HAP-1 (cell line): ENCODE data around the gene CERS5.

Experiments
- DNase-seq, 2 experiments: peaks; one replicate each; pipeline ENCODE4 v3.0.0-alpha.2; 2016 to 2020; ENCODE audit warnings: low spot score in 2 of 2
- H3K27me3 ChIP-seq: fragments of 250-450 bp; sonication (Bioruptor Pico); 2 replicates; pipeline ENCODE4 v1.5.1; 2020; ENCODE audit warnings: low read depth, mild to moderate bottlenecking, moderate library complexity
- H3K36me3 ChIP-seq: fragments of 250-450 bp; sonication (Bioruptor Pico); replicated peaks from 2 replicates; pipeline ENCODE4 v1.5.1; 2020; ENCODE audit warnings: mild to moderate bottlenecking
- H3K4me1 ChIP-seq: fragments of 250-450 bp; sonication (Bioruptor Pico); 2 replicates; pipeline ENCODE4 v1.5.1; 2020; ENCODE audit warnings: mild to moderate bottlenecking
- H3K4me3 ChIP-seq: fragments of 250-450 bp; sonication (Bioruptor Pico); 2 replicates; pipeline ENCODE4 v1.5.1; 2020; ENCODE audit warnings: mild to moderate bottlenecking, moderate library complexity
- H3K9me3 ChIP-seq: fragments of 250-450 bp; sonication (Bioruptor Pico); 2 replicates; pipeline ENCODE4 v1.5.1; 2020; ENCODE audit warnings: mild to moderate bottlenecking, moderate library complexity
- in situ Hi-C: fragments of 300-500 bp; cut with MboI; formaldehyde crosslinking; loops from 3 replicates; pipeline ENCODE4 v1.14.3; 2020; ENCODE audit warnings: low sequenced_read_pairs, inconsistent platforms, mixed read lengths

Gene CERS5

GRCh38 chr12:50196537-50196936 lies 29.4 kb upstream of the CERS5 start:
- Histone ChIP-seq H3K36me3 (peaks cover 16% of the 10 kb centered on the region), H3K4me3 (no peak overlapping the region), H3K9me3 (no peaks in the 10 kb centered on the region), H3K4me1 (peaks cover 4% of the 10 kb centered on the region; the same call in 1 of the 2 replicates), H3K27me3 (no peaks in the 10 kb centered on the region)
- no peak for DNase-seq
- in situ Hi-C loops = no loop called here

GRCh38 chr12:50195832-50196231 lies 28.7 kb upstream of the CERS5 start:
- H3K36me3 ChIP-seq = peaks cover 16% of the 10 kb centered on the region
- no peaks in the 10 kb centered on the region for H3K9me3 ChIP-seq
- H3K27me3 ChIP-seq = no peaks in the 10 kb centered on the region
- peaks cover 4% of the 10 kb centered on the region; the same call in 1 of the 2 replicates for H3K4me1 ChIP-seq
- DNase-seq = no peak
- H3K4me3 ChIP-seq = no peak overlapping the region
- in situ Hi-C loops = no loop called here

- H3K36me3 ChIP-seq = peaks cover 9% of the 10 kb centered on the region
- H3K4me1 ChIP-seq = peaks cover 23% of the 10 kb centered on the region
- no peaks in the 10 kb centered on the region for H3K27me3 ChIP-seq
- in situ Hi-C loops = no loop called here
- no peak overlapping the region for H3K4me3 ChIP-seq
- H3K9me3 ChIP-seq = no peaks in the 10 kb centered on the region
- no peak for DNase-seq
These were observed 25.7 kb upstream of the CERS5 start for GRCh38 chr12:50192908-50193307.

DNA sequence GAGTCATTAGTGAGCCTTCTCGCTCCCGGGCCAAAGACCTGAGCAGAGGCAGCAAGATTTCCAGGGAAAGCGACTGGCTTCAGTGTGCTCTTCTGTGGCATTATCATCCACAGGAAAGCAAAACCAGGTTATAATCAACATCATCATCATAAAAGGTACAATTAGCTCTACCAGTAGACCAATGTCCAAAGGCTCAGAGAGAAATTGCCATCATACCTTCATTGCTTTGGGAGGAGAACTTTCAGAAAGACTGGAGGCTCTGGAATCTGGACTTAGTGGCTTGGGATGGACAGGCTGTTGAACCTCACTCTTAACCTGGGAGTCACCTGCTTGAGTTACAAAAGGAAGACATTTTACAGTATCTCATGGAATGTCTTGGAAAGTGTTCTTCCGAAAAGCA lies 25.1 kb upstream of the CERS5 start:
- in situ Hi-C loops = no loop called here
- Histone ChIP-seq H3K4me1 (peaks cover 27% of the 10 kb centered on the region), H3K36me3 (peaks cover 9% of the 10 kb centered on the region), H3K9me3 (no peaks in the 10 kb centered on the region), H3K4me3 (no peak overlapping the region), H3K27me3 (no peaks in the 10 kb centered on the region)
- DNase-seq = no peak

GRCh38 chr12:50190859-50191258 lies 23.7 kb upstream of the CERS5 start:
- in situ Hi-C loops = no loop called here
- H3K27me3 ChIP-seq = no peaks in the 10 kb centered on the region
- H3K36me3 ChIP-seq = peaks cover 9% of the 10 kb centered on the region
- no peak overlapping the region for H3K4me3 ChIP-seq
- no peaks in the 10 kb centered on the region for H3K9me3 ChIP-seq
- H3K4me1 ChIP-seq = peaks cover 39% of the 10 kb centered on the region
- DNase-seq = no peak

- H3K4me1 ChIP-seq = peaks cover 39% of the 10 kb centered on the region
- no peaks in the 10 kb centered on the region for H3K9me3 ChIP-seq
- H3K36me3 ChIP-seq = 0 out of 2 replicates have a peak, but pooled peaks cover 6% of the 10 kb centered on the region
- DNase-seq = peak; percentile 34 to 57
- no peak overlapping the region for H3K4me3 ChIP-seq
- no peaks in the 10 kb centered on the region for H3K27me3 ChIP-seq
- in situ Hi-C loops = loop anchor here (10.0 kb wide), 1 partner anchor 126 kb away; no protein-coding TSS in a partner anchor
These were observed 21.9 kb upstream of the CERS5 start for GRCh38 chr12:50188875-50189575.

GRCh38 chr12:50188241-50188781 lies 21.1 kb upstream of the CERS5 start:
- H3K4me3 ChIP-seq = no peak overlapping the region
- in situ Hi-C loops = loop anchor here (10.0 kb wide), 1 partner anchor 126 kb away; no protein-coding TSS in a partner anchor

GRCh38 chr12:50187084-50187900 lies 20.1 kb upstream of the CERS5 start:
- no peaks in the 10 kb centered on the region for H3K9me3 ChIP-seq
- H3K36me3 ChIP-seq = 0 out of 2 replicates have a peak, but pooled peaks cover 6% of the 10 kb centered on the region
- no peak overlapping the region for H3K4me3 ChIP-seq
- H3K4me1 ChIP-seq = peaks cover 43% of the 10 kb centered on the region
- H3K27me3 ChIP-seq = no peaks in the 10 kb centered on the region
- in situ Hi-C loops = loop anchor here (10.0 kb wide), 1 partner anchor 128 kb away; no protein-coding TSS in a partner anchor
- peak; percentile 37 to 40 for DNase-seq

More at GRCh38 chr12:50188241-50188781, 21.1 kb upstream of the CERS5 start:
- H3K27me3 ChIP-seq = no peaks in the 10 kb centered on the region
- H3K4me1 ChIP-seq = peaks cover 39% of the 10 kb centered on the region
- H3K36me3 ChIP-seq = 0 out of 2 replicates have a peak, but pooled peaks cover 6% of the 10 kb centered on the region
- no peak for DNase-seq
- no peaks in the 10 kb centered on the region for H3K9me3 ChIP-seq

DNA sequence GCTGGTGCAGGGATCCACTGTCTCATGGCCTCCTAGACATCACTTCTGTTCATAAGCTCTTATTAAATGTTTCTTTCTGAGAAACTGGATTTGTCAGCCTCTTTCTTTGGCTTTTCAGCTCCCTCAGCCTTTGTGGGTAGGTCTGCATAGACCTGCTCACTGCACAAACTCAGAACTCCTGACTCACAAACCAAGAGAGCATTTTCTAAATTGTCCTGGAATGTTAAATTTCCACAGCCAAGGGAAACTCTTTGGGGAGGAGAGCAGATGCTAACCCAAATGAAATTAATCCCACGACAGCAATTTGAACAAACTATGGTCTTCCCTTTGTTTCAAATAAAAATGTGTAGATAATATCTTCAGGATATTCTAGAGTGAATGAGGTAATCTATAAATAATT lies 19.5 kb upstream of the CERS5 start:
- Histone ChIP-seq H3K9me3 (no peaks in the 10 kb centered on the region), H3K4me3 (no peak overlapping the region)
- in situ Hi-C loops = loop anchor here (10.0 kb wide), 1 partner anchor 128 kb away; no protein-coding TSS in a partner anchor

GRCh38 chr12:50185970-50186663 lies 18.9 kb upstream of the CERS5 start:
- Histone ChIP-seq H3K36me3 (0 out of 2 replicates have a peak, but pooled peaks cover 5% of the 10 kb centered on the region), H3K4me1 (peaks cover 52% of the 10 kb centered on the region), H3K27me3 (no peaks in the 10 kb centered on the region), H3K4me3 (no peak overlapping the region), H3K9me3 (no peaks in the 10 kb centered on the region)
- in situ Hi-C loops = loop anchor here (10.0 kb wide), 1 partner anchor 129 kb away; no protein-coding TSS in a partner anchor
- no peak for DNase-seq

More for the DNA sequence above, 19.5 kb upstream of the CERS5 start:
- Histone ChIP-seq H3K36me3 (0 out of 2 replicates have a peak, but pooled peaks cover 3% of the 10 kb centered on the region), H3K27me3 (no peaks in the 10 kb centered on the region), H3K4me1 (peaks cover 48% of the 10 kb centered on the region)
- DNase-seq = no peak

DNA sequence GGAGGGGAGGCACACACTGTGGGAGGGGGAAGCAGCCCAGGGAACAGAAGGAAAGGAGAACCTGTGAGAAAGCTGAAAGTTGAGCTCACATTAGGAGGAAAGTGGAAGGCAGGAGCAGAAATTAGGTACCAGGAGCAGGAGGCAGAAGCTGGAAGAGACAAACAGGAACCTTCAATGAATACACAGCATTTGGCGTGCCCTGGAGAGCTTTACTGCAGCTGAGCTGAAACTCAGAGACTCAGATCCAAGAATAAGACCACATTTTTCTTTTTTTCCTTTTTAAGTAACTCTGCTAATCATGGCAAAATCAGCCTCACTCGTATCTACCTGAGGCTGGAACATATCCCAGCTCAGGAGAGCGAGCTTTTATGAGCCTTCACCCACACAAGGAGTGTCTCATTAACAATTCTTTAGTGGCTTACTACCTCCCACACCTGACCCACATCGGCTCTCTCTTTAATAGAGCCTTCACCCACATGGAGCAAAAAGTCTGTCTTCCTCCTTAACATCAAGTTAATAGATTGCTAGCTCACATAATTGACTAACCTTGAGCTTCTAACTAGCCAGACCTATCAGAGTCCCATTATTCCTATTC lies 18.2 kb upstream of the CERS5 start:
- no peaks in the 10 kb centered on the region for H3K27me3 ChIP-seq
- H3K4me1 ChIP-seq = peaks cover 52% of the 10 kb centered on the region
- no peak for DNase-seq
- in situ Hi-C loops = loop anchor here (10.0 kb wide), 1 partner anchor 129 kb away; no protein-coding TSS in a partner anchor
- no peaks in the 10 kb centered on the region for H3K9me3 ChIP-seq
- H3K4me3 ChIP-seq = no peak overlapping the region
- 0 out of 2 replicates have a peak, but pooled peaks cover 6% of the 10 kb centered on the region for H3K36me3 ChIP-seq

GRCh38 chr12:50184261-50184660 lies 17.1 kb upstream of the CERS5 start:
- in situ Hi-C loops = loop anchor here (10.0 kb wide), 1 partner anchor 131 kb away; no protein-coding TSS in a partner anchor
- 0 out of 2 replicates have a peak, but pooled peaks cover 6% of the 10 kb centered on the region for H3K36me3 ChIP-seq
- DNase-seq = no peak
- no peaks in the 10 kb centered on the region for H3K27me3 ChIP-seq
- H3K4me3 ChIP-seq = no peak overlapping the region
- H3K9me3 ChIP-seq = no peaks in the 10 kb centered on the region
- H3K4me1 ChIP-seq = peaks cover 47% of the 10 kb centered on the region
